Small intestine (tissue), 7 donors: Measurements from ENCODE around the gene DTNA. TPM values are rescaled to one million over a fixed set of nuclear protein-coding genes. Genes with fewer than 3 reads are reported as not detected.

ENCODE experiments used
- DNase-seq, 2 donors: peaks; one replicate each; pipeline versions ENCODE4 v3.0.0 to v3.0.0-alpha.2; 2013
- FAIRE-seq: peaks from 2 replicates; lab custom pipeline; 2012; peaks lifted over from hg19 to GRCh38; lab: Jason Lieb, UNC
- H3K27ac ChIP-seq, 3 donors: one replicate each; pipeline ENCODE4 v1.5.1; 2013; ENCODE audit warnings: low read length in 2 of 3, mild to moderate bottlenecking in 2 of 3, control low read depth in 1 of 3, inconsistent platforms in 1 of 3, low read depth in 1 of 3, moderate library complexity in 1 of 3
- H3K27me3 ChIP-seq, 3 donors: one replicate each; pipeline ENCODE4 v1.6.1; 2013; ENCODE audit warnings: low read length in 3 of 3, inconsistent platforms in 1 of 3; ENCODE audit not compliant: control insufficient read depth in 3 of 3, insufficient read depth in 3 of 3
- H3K36me3 ChIP-seq, 3 donors: one replicate each; pipeline ENCODE4 v1.6.1; 2013; ENCODE audit warnings: low read length in 3 of 3, inconsistent platforms in 1 of 3, low read depth in 1 of 3, mild to moderate bottlenecking in 1 of 3, moderate library complexity in 1 of 3; ENCODE audit not compliant: control insufficient read depth in 3 of 3, insufficient read depth in 2 of 3
- H3K4me1 ChIP-seq, 3 donors: one replicate each; pipeline ENCODE4 v1.6.1; 2013; ENCODE audit warnings: low read length in 2 of 3, inconsistent platforms in 1 of 3, low read depth in 1 of 3, mild to moderate bottlenecking in 1 of 3, moderate library complexity in 1 of 3; ENCODE audit not compliant: control insufficient read depth in 3 of 3, insufficient read depth in 2 of 3
- H3K4me3 ChIP-seq, 3 donors: one replicate each; pipeline ENCODE4 v1.5.1; 2013; ENCODE audit warnings: low read length in 3 of 3, control low read depth in 1 of 3, inconsistent platforms in 1 of 3, low read depth in 1 of 3, mild to moderate bottlenecking in 1 of 3, moderate library complexity in 1 of 3
- H3K9me3 ChIP-seq, 2 donors: one replicate each; pipeline ENCODE4 v1.6.1; 2013; ENCODE audit warnings: low read depth in 1 of 2, low read length in 1 of 2; ENCODE audit not compliant: control insufficient read depth in 2 of 2, insufficient read depth in 1 of 2
- WGBS, 3 donors: extraction: QIAGEN DNeasy Blood & Tissue Kit; methylation state at CpG; one replicate each; pipeline ENCODE4 v1.1.7; 2013; 5-methylcytosine and 5-hydroxymethylcytosine counted together
- polyA plus RNA-seq, 4 donors: library from polyadenylated mRNA; stranded (reverse) in 3 of 4; unstranded in 1 of 4; fragments of 200-250 nt in 3 of 4; fragments of 120-200 nt in 1 of 4; gene quantifications; one replicate each; pipeline versions ENCODE4 v1.2.1 to v1.2.3, GENCODE V29; 2013
- donor health status: healthy with polysubstance abuse.
- donor health status: control.
- donor health status: control.
- donor health status: Bipolar disorder and iron deficiency.
- donor health status: healthy.

Gene DTNA
- polyA plus RNA-seq, 4 donors = 0.45 to 24.3 (median 5.6) TPM

GRCh38 chr18:34795070-34795732 is 85.1 kb downstream of the DTNA start:
- no peaks in the 10 kb centered on the region for H3K27me3 ChIP-seq
- no peaks in the 10 kb centered on the region for H3K9me3 ChIP-seq
- no peak overlapping the region for H3K27ac ChIP-seq
- WGBS, 3 donors = 52 to 76% (median 70%) methylated on average over 6 of the region's 6 CpGs
- DNase-seq (no peak), FAIRE-seq (no peak)
- H3K4me1 ChIP-seq = peaks cover 0 to 3% (median 0%) of the 10 kb centered on the region in 3 donors
- H3K36me3 ChIP-seq = no peaks in the 10 kb centered on the region
- H3K4me3 ChIP-seq = no peak overlapping the region

GRCh38 chr18:34796035-34796657 is 86.0 kb downstream of the DTNA start:
- Histone ChIP-seq H3K4me1 (peaks cover 0 to 3% (median 0%) of the 10 kb centered on the region in 3 donors), H3K27ac (no peak overlapping the region), H3K4me3 (no peak overlapping the region), H3K9me3 (no peaks in the 10 kb centered on the region), H3K27me3 (no peaks in the 10 kb centered on the region), H3K36me3 (no peaks in the 10 kb centered on the region)
- DNase-seq (no peak), FAIRE-seq (no peak)
- WGBS, 3 donors = 69 to 90% (median 75%) methylated on average over 7 of the region's 7 CpGs

- Histone ChIP-seq H3K27me3 (no peaks in the 10 kb centered on the region), H3K4me1 (peaks cover 0 to 3% (median 0%) of the 10 kb centered on the region in 3 donors), H3K36me3 (no peaks in the 10 kb centered on the region), H3K9me3 (no peaks in the 10 kb centered on the region), H3K27ac (no peak overlapping the region), H3K4me3 (no peak overlapping the region)
- DNase-seq (no peak), FAIRE-seq (no peak)
- WGBS, 3 donors = 85 to 90% (median 86%) methylated on average over 4 of the region's 4 CpGs
Measured at GRCh38 chr18:34799291-34799690, 89.2 kb downstream of the DTNA start.

GRCh38 chr18:34800381-34800780 is 90.3 kb downstream of the DTNA start:
- WGBS, 3 donors = 82 to 94% (median 85%) methylated on average over 1 of the region's 1 CpG
- no peak for DNase-seq
- Histone ChIP-seq H3K4me1 (no peaks in the 10 kb centered on the region), H3K27me3 (no peaks in the 10 kb centered on the region), H3K9me3 (no peaks in the 10 kb centered on the region), H3K27ac (no peak overlapping the region), H3K36me3 (no peaks in the 10 kb centered on the region), H3K4me3 (no peak overlapping the region)
- FAIRE-seq = no peak

- no peaks in the 10 kb centered on the region for H3K36me3 ChIP-seq
- H3K4me1 ChIP-seq = no peaks in the 10 kb centered on the region
- DNase-seq (no peak), FAIRE-seq (no peak)
- no peaks in the 10 kb centered on the region for H3K27me3 ChIP-seq
- H3K27ac ChIP-seq = no peak overlapping the region
- 78 to 84% (median 82%) methylated on average over 2 of the region's 2 CpGs for WGBS, 3 donors
- no peak overlapping the region for H3K4me3 ChIP-seq
- no peaks in the 10 kb centered on the region for H3K9me3 ChIP-seq
Measured at GRCh38 chr18:34801774-34802173, 91.7 kb downstream of the DTNA start.

GRCh38 chr18:34802959-34803358 is 92.9 kb downstream of the DTNA start:
- 53 to 65% (median 63%) methylated on average over 3 of the region's 3 CpGs for WGBS, 3 donors
- no peak overlapping the region for H3K27ac ChIP-seq
- no peaks in the 10 kb centered on the region for H3K36me3 ChIP-seq
- DNase-seq = no peak
- no peak overlapping the region for H3K4me3 ChIP-seq
- H3K4me1 ChIP-seq = no peaks in the 10 kb centered on the region
- no peak for FAIRE-seq
- no peaks in the 10 kb centered on the region for H3K9me3 ChIP-seq
- no peaks in the 10 kb centered on the region for H3K27me3 ChIP-seq

GRCh38 chr18:34803877-34804400 is 93.8 kb downstream of the DTNA start:
- 47 to 73% (median 48%) methylated on average over 5 of the region's 5 CpGs for WGBS, 3 donors
- no peaks in the 10 kb centered on the region for H3K36me3 ChIP-seq
- DNase-seq (no peak), FAIRE-seq (no peak)
- H3K27me3 ChIP-seq = no peaks in the 10 kb centered on the region
- no peak overlapping the region for H3K27ac ChIP-seq
- no peaks in the 10 kb centered on the region for H3K4me1 ChIP-seq
- no peaks in the 10 kb centered on the region for H3K9me3 ChIP-seq
- no peak overlapping the region for H3K4me3 ChIP-seq

- no peak overlapping the region for H3K4me3 ChIP-seq
- no peaks in the 10 kb centered on the region for H3K36me3 ChIP-seq
- no peaks in the 10 kb centered on the region for H3K9me3 ChIP-seq
- H3K4me1 ChIP-seq = no peaks in the 10 kb centered on the region
- no peaks in the 10 kb centered on the region for H3K27me3 ChIP-seq
- WGBS, 3 donors = 68 to 90% (median 68%) methylated on average over 7 of the region's 7 CpGs
- H3K27ac ChIP-seq = no peak overlapping the region
- DNase-seq (no peak), FAIRE-seq (no peak)
Measured at GRCh38 chr18:34805103-34805877, 95.2 kb downstream of the DTNA start.
